ENCODE measurements around the gene CLDN10.

DNA sequence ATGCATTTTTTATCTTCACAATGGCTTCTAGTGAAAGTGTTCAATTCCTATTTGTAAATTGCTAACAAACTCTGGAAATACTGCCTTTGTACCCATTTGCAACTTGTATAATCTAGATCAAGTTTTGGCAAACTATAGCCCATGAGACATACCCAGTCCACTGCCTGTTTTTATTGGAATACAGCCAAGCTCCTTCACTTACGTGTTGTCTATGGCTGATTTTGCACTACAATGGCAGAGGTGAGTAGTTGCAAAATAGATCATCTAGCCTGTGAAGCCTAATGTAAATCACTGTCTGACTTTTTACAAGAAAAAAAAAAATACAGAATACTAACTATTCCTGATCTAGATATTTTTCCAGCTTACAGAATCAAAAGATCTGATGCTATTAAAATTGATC lies 54.8 kb downstream of the CLDN10 start:
- TF ChIP-seq CTCF (IDR thresholded peaks at IDR 0.05), result no peak
- no peak for TF ChIP-seq REST (IDR thresholded peaks at IDR 0.05; ENCODE audit: insufficient read depth in 1 of 2, low read depth in 2 of 2, low read length in 1 of 2)
- no peak for TF ChIP-seq POLR2AphosphoS5 (IDR thresholded peaks at IDR 0.05; ENCODE audit: low read depth, low read length)
- no peak for TF ChIP-seq SIN3A (IDR thresholded peaks at IDR 0.05; ENCODE audit: borderline replicate concordance, insufficient read depth, low read depth, low read length)
